Lung (tissue), 12 donors: ENCODE measurements around the gene CNTFR. TPM values are rescaled to one million over a fixed set of nuclear protein-coding genes. Genes with fewer than 3 reads are reported as not detected.

Source experiments
- ATAC-seq: fragments of 200-7000 bp; cut with Tn5 transposase; one replicate; pipeline ENCODE4 v1.9.1; 2020; ENCODE audit warnings: moderate number of reproducible peaks; ENCODE audit not compliant: insufficient read depth, low FRiP score
- DNase-seq, 3 donors: peaks; one replicate each; pipeline ENCODE4 v3.0.0-alpha.2; 2013 to 2017
- H3K27ac ChIP-seq, 2 donors: one replicate each; pipeline ENCODE4 v1.5.1; 2013; ENCODE audit warnings: mild to moderate bottlenecking in 2 of 2, moderate library complexity in 2 of 2, control low read depth in 1 of 2, inconsistent platforms in 1 of 2, low read depth in 1 of 2, low read length in 1 of 2
- H3K27me3 ChIP-seq, 3 donors: one replicate each; pipeline ENCODE4 v1.5.1; 2013; ENCODE audit warnings: low read length in 2 of 3; ENCODE audit not compliant: control insufficient read depth in 3 of 3, insufficient read depth in 3 of 3
- H3K36me3 ChIP-seq, 4 donors: one replicate each; pipeline ENCODE4 v1.5.1; 2013; ENCODE audit warnings: low read length in 4 of 4, mild to moderate bottlenecking in 1 of 4, moderate library complexity in 1 of 4; ENCODE audit not compliant: control insufficient read depth in 4 of 4, insufficient read depth in 4 of 4
- H3K4me1 ChIP-seq, 5 donors: one replicate each; pipeline ENCODE4 v1.5.1; 2013; ENCODE audit warnings: low read length in 5 of 5, mild to moderate bottlenecking in 2 of 5, moderate library complexity in 1 of 5; ENCODE audit not compliant: control insufficient read depth in 5 of 5, insufficient read depth in 5 of 5
- H3K4me3 ChIP-seq: one replicate; pipeline ENCODE4 v1.5.1; 2013; ENCODE audit warnings: mild to moderate bottlenecking, control low read depth, moderate library complexity
- H3K9ac ChIP-seq, 2 donors: one replicate each; pipeline ENCODE4 v1.5.1; 2013; ENCODE audit warnings: low read length in 2 of 2, control low read depth in 1 of 2; ENCODE audit not compliant: insufficient read depth in 1 of 2
- H3K9me3 ChIP-seq, 4 donors: one replicate each; pipeline ENCODE4 v1.5.1; 2013; ENCODE audit warnings: low read length in 3 of 4, mild to moderate bottlenecking in 1 of 4, moderate library complexity in 1 of 4; ENCODE audit not compliant: control insufficient read depth in 4 of 4, insufficient read depth in 3 of 4
- CTCF ChIP-seq: IDR thresholded peaks from 2 replicates; pipeline ENCODE4 v1.5.1; 2012; ENCODE audit warnings: mild to moderate bottlenecking; ENCODE audit errors: control extremely low read depth, extremely low read depth
- WGBS, 2 donors: extraction: QIAGEN DNeasy Blood & Tissue Kit; methylation state at CpG; one replicate each; pipeline ENCODE4 v1.1.7; 2013; 5-methylcytosine and 5-hydroxymethylcytosine counted together
- polyA plus RNA-seq, 2 donors: library from polyadenylated mRNA; stranded (reverse); fragments of 200-250 nt; gene quantifications; one replicate each; pipeline ENCODE4 v1.2.1, GENCODE V29; 2013
- total RNA-seq, 2 donors: library from RNA; depleted of rRNA in 1 of 2; stranded (reverse); fragments of >200 nt in 1 of 2; gene quantifications; one replicate each; pipeline ENCODE4 v1.2.1, GENCODE V29; 2014 to 2021
- donor health status: control.
- donor health status: control.
- donor health status: Bipolar disorder and iron deficiency.
- donor health status: healthy.
- donor health status: DM: yes; HTN: yes; CAD: no.

The CNTFR gene
- total and polyA plus RNA-seq, 4 donors = 0.42 to 3.3 (median 1.3) TPM

- Histone ChIP-seq H3K4me1 (peaks cover 3 to 20% (median 8%) of the 10 kb centered on the region in 5 donors), H3K27ac (no peak overlapping the region), H3K36me3 (peaks cover 0 to 12% (median 9%) of the 10 kb centered on the region in 4 donors), H3K9ac (no peak overlapping the region), H3K9me3 (no peaks in the 10 kb centered on the region), H3K4me3 (no peak overlapping the region), H3K27me3 (no peaks in the 10 kb centered on the region)
- DNase-seq = no peak
- 95% methylated on average over 20 of the region's 20 CpGs for WGBS, 2 donors
- TF ChIP-seq CTCF = no peak
- no peak for ATAC-seq
Observed at GRCh38 chr9:34610434-34611206, 21.1 kb upstream of the CNTFR start.

- H3K27ac ChIP-seq = no peak overlapping the region
- no peaks in the 10 kb centered on the region for H3K9me3 ChIP-seq
- ATAC-seq (no peak), DNase-seq (no peak)
- no peaks in the 10 kb centered on the region for H3K36me3 ChIP-seq
- H3K27me3 ChIP-seq = peaks cover 0 to 3% (median 0%) of the 10 kb centered on the region in 3 donors
- TF ChIP-seq CTCF = no peak
- H3K4me1 ChIP-seq = peaks cover 3 to 12% (median 8%) of the 10 kb centered on the region in 5 donors
- no peak overlapping the region for H3K9ac ChIP-seq
- 54 to 63% methylated on average over 2 of the region's 2 CpGs for WGBS, 2 donors
- no peak overlapping the region for H3K4me3 ChIP-seq
Observed at GRCh38 chr9:34607331-34607730, 17.8 kb upstream of the CNTFR start.

- no peak for ATAC-seq
Observed at GRCh38 chr9:34606905-34607304, 17.4 kb upstream of the CNTFR start.

More at GRCh38 chr9:34606905-34607304, 17.4 kb upstream of the CNTFR start:
- Histone ChIP-seq H3K36me3 (no peaks in the 10 kb centered on the region), H3K4me1 (peaks cover 3 to 10% (median 8%) of the 10 kb centered on the region in 5 donors), H3K9ac (no peak overlapping the region), H3K9me3 (no peaks in the 10 kb centered on the region), H3K4me3 (no peak overlapping the region), H3K27ac (no peak overlapping the region), H3K27me3 (peaks cover 0 to 3% (median 0%) of the 10 kb centered on the region in 3 donors)
- no peak for DNase-seq
- no peak for TF ChIP-seq CTCF
- WGBS, 2 donors = 88 to 90% methylated on average over 3 of the region's 3 CpGs
